Liver (tissue), 9 donors: ENCODE results near the gene NAT9. TPM values are rescaled to one million over a fixed set of nuclear protein-coding genes. Genes with fewer than 3 reads are reported as not detected.

Experiments
- DNase-seq: peaks from one replicate; pipeline ENCODE4 v3.0.0-alpha.2; 2017; ENCODE audit warnings: low spot score
- H3K27ac ChIP-seq, 2 donors: one replicate each; pipeline ENCODE4 v1.7.0; 2013; ENCODE audit warnings: inconsistent platforms in 2 of 2, low read length in 2 of 2, control low read depth in 1 of 2, low read depth in 1 of 2, mild to moderate bottlenecking in 1 of 2
- H3K27me3 ChIP-seq, 4 donors: one replicate each; pipeline versions ENCODE4 v1.6.1 to v1.7.0; 2013; ENCODE audit warnings: low read length in 3 of 4, inconsistent platforms in 1 of 4, mild to moderate bottlenecking in 1 of 4, moderate library complexity in 1 of 4; ENCODE audit not compliant: control insufficient read depth in 4 of 4, insufficient read depth in 4 of 4
- H3K36me3 ChIP-seq, 4 donors: one replicate each; pipeline versions ENCODE4 v1.6.1 to v1.7.0; 2013; ENCODE audit warnings: low read length in 3 of 4, mild to moderate bottlenecking in 3 of 4, low read depth in 1 of 4, moderate library complexity in 1 of 4; ENCODE audit not compliant: control insufficient read depth in 4 of 4, insufficient read depth in 3 of 4
- H3K4me1 ChIP-seq, 4 donors: one replicate each; pipeline versions ENCODE4 v1.6.1 to v1.7.0; 2013; ENCODE audit warnings: low read length in 3 of 4, mild to moderate bottlenecking in 3 of 4, moderate library complexity in 1 of 4; ENCODE audit not compliant: control insufficient read depth in 4 of 4, insufficient read depth in 4 of 4
- H3K4me3 ChIP-seq, 3 donors: one replicate each; pipeline versions ENCODE4 v1.6.1 to v1.7.0; 2013; ENCODE audit warnings: low read length in 3 of 3, control low read depth in 1 of 3, low read depth in 1 of 3, mild to moderate bottlenecking in 1 of 3
- H3K9ac ChIP-seq, 2 donors: one replicate each; pipeline ENCODE4 v1.7.0; 2013; ENCODE audit warnings: low read length in 2 of 2, mild to moderate bottlenecking in 2 of 2, moderate library complexity in 2 of 2, control low read depth in 1 of 2, low read depth in 1 of 2
- H3K9me3 ChIP-seq, 4 donors: one replicate each; pipeline versions ENCODE4 v1.6.1 to v1.7.0; 2013; ENCODE audit warnings: low read length in 3 of 4; ENCODE audit not compliant: control insufficient read depth in 4 of 4
- ATF3 ChIP-seq: IDR thresholded peaks from 2 replicates; pipeline ENCODE4 v1.6.1; 2016; ENCODE audit warnings: antibody characterized with exemption
- CTCF ChIP-seq: fragments of 150-350 bp; IDR thresholded peaks from 2 replicates; pipeline ENCODE4 v1.5.1; 2017; ENCODE audit warnings: improper control_type of control experiment, low read depth, low read length; ENCODE audit not compliant: missing input control
- EGR1 ChIP-seq, 2 donors: IDR thresholded peaks; 2 replicates each; pipeline ENCODE4 v1.6.1; 2016 to 2018; ENCODE audit warnings: antibody characterized with exemption in 2 of 2, low read depth in 2 of 2
- FOXA1 ChIP-seq: IDR thresholded peaks from 2 replicates; pipeline ENCODE4 v1.6.1; 2016; ENCODE audit warnings: antibody characterized with exemption
- FOXA2 ChIP-seq: IDR thresholded peaks from 2 replicates; pipeline ENCODE4 v1.6.1; 2016; ENCODE audit warnings: antibody characterized with exemption
- GABPA ChIP-seq, 2 donors: IDR thresholded peaks in 1 of 2; conservative IDR thresholded peaks in 1 of 2; 2 replicates each; pipeline ENCODE4 v1.6.1; 2016; ENCODE audit warnings: antibody characterized with exemption in 2 of 2, mild to moderate bottlenecking in 1 of 2, moderate library complexity in 1 of 2
- HNF4A ChIP-seq, 2 donors: conservative IDR thresholded peaks; 2 replicates each; pipeline ENCODE4 v1.6.1; 2016; ENCODE audit warnings: antibody characterized with exemption in 2 of 2, mild to moderate bottlenecking in 2 of 2
- HNF4G ChIP-seq: IDR thresholded peaks from 2 replicates; pipeline ENCODE4 v1.6.1; 2016; ENCODE audit warnings: antibody characterized with exemption
- MAX ChIP-seq: IDR thresholded peaks from 2 replicates; pipeline ENCODE4 v1.6.1; 2016; ENCODE audit warnings: antibody characterized with exemption
- NR2F2 ChIP-seq: IDR thresholded peaks from 2 replicates; pipeline ENCODE4 v1.6.1; 2016; ENCODE audit warnings: antibody characterized with exemption
- REST ChIP-seq: IDR thresholded peaks from 2 replicates; pipeline ENCODE4 v1.6.1; 2016; ENCODE audit warnings: antibody characterized with exemption, mild to moderate bottlenecking
- RXRA ChIP-seq, 2 donors: IDR thresholded peaks; 2 replicates each; pipeline ENCODE4 v1.6.1; 2017 to 2018; ENCODE audit warnings: antibody characterized with exemption in 2 of 2, mild to moderate bottlenecking in 1 of 2
- SP1 ChIP-seq: IDR thresholded peaks from 2 replicates; pipeline ENCODE4 v1.6.1; 2018; ENCODE audit warnings: antibody characterized with exemption, mild to moderate bottlenecking
- TAF1 ChIP-seq: conservative IDR thresholded peaks from 2 replicates; pipeline ENCODE4 v1.6.1; 2016; ENCODE audit warnings: antibody characterized with exemption, mild to moderate bottlenecking
- YY1 ChIP-seq: IDR thresholded peaks from 2 replicates; pipeline ENCODE4 v1.6.1; 2016; ENCODE audit warnings: antibody characterized with exemption, mild to moderate bottlenecking
- ZBTB33 ChIP-seq: IDR thresholded peaks from 2 replicates; pipeline ENCODE4 v1.6.1; 2016; ENCODE audit warnings: antibody characterized with exemption
- WGBS: extraction: QIAGEN DNeasy Blood & Tissue Kit; methylation state at CpG from one replicate; pipeline ENCODE4 v1.1.7; 2013; 5-methylcytosine and 5-hydroxymethylcytosine counted together
- polyA plus RNA-seq, 2 donors: library from polyadenylated mRNA; stranded (reverse) in 1 of 2; unstranded in 1 of 2; fragments of 200-250 nt in 1 of 2; fragments of >200 nt in 1 of 2; fragmentation: Nextera tagmentation in 1 of 2; extraction: Ambion mirVana in 1 of 2; gene quantifications; one replicate each; pipeline versions ENCODE4 v1.2.1 to v1.2.3, GENCODE V29; 2013 to 2015
- total RNA-seq, 2 donors: library from RNA; depleted of rRNA; stranded (reverse); fragments of >200 nt; gene quantifications; one replicate each; pipeline ENCODE4 v1.2.3, GENCODE V29; 2014
- donor health status: healthy.
- donor health status: healthy.
- donor health status: healthy.
- donor health status: healthy.
- donor health status: healthy.

Gene NAT9
- total and polyA plus RNA-seq, 4 donors, result 8.1 to 25.5 (median 17.1) TPM

- Histone ChIP-seq H3K27ac (no peak overlapping the region), H3K9me3 (no peaks in the 10 kb centered on the region), H3K9ac (no peak overlapping the region), H3K36me3 (no peaks in the 10 kb centered on the region), H3K27me3 (no peaks in the 10 kb centered on the region), H3K4me1 (peaks cover 2 to 14% (median 7%) of the 10 kb centered on the region in 4 donors), H3K4me3 (no peak overlapping the region)
- TF ChIP-seq HNF4G (no peak), YY1 (no peak), ZBTB33 (no peak), GABPA (IDR thresholded peaks at IDR 0.05 in 1 of 2, conservative IDR thresholded peaks at IDR 0.05 in 1 of 2) (no peak), RXRA (IDR thresholded peaks at IDR 0.05) (no peak), NR2F2 (no peak), HNF4A (conservative IDR thresholded peaks at IDR 0.05) (no peak), TAF1 (no peak), ATF3 (no peak), SP1 (no peak), REST (no peak), MAX (no peak), FOXA2 (no peak), FOXA1 (no peak), EGR1 (IDR thresholded peaks at IDR 0.05; ENCODE audit: low read depth in 2 of 2) (no peak), CTCF (no peak)
- no peak for DNase-seq
- 81% methylated on average over 12 of the region's 12 CpGs for WGBS
Measured at GRCh38 chr17:74732042-74732867, 43.9 kb downstream of the NAT9 start.
